H1 (cell line): Measurements from ENCODE around the gene KCND3. TPM values are rescaled to one million over a fixed set of nuclear protein-coding genes. Genes with fewer than 3 reads are reported as not detected.

Experiments used
- KDM1A ChIP-seq: fragments of 200-600, 300-600 bp; sonication (generic); IDR thresholded peaks from 2 replicates; pipeline ENCODE4 v1.7.1; 2016; ENCODE audit warnings: mild to moderate bottlenecking, low read length, borderline replicate concordance
- polyA plus RNA-seq, 7 experiments: library from polyadenylated mRNA; depleted of rRNA in 3 of 7; stranded (reverse) in 5 of 7; unstranded in 2 of 7; fragments of >200 nt in 5 of 7; fragments of 200-250 nt in 2 of 7; gene quantifications; 1 replicate in 5 of 7; 2 replicates in 1 of 7; 4 replicates in 1 of 7; pipeline versions ENCODE4 v1.2.1 to v1.2.3, GENCODE V29; 2011 to 2013; ENCODE audit warnings: missing spikeins in 2 of 7, mixed read lengths in 2 of 7
- total RNA-seq: library from RNA; stranded (reverse); fragmentation: NEBNext Ultra II Directional; extraction: Animal tissue kit (Norgen Biotek cat#: 25700); gene quantifications from 2 replicates; pipeline ENCODE4 v1.2.1, GENCODE V29; 2021
- TF ChIP-seq, protein P1 (sequence below), 3 experiments: IDR thresholded peaks; 1 replicate in 2 of 3; 2 replicates in 1 of 3; pipeline versions ENCODE4 v1.5.1 to v1.6.1; 2011; ENCODE audit warnings: low read length in 3 of 3, mild to moderate bottlenecking in 3 of 3, inconsistent platforms in 2 of 3, low read depth in 1 of 3, moderate library complexity in 1 of 3; ENCODE audit not compliant: insufficient read depth in 1 of 3; ENCODE audit errors: control extremely low read depth in 1 of 3

KCND3 gene
- total and polyA plus RNA-seq, 2 of the 8 experiments (the other 6 are each of a cell fraction or from before 2014, with no cell fraction given) = 0.14 to 0.48 TPM

- TF ChIP-seq, protein P1, sequence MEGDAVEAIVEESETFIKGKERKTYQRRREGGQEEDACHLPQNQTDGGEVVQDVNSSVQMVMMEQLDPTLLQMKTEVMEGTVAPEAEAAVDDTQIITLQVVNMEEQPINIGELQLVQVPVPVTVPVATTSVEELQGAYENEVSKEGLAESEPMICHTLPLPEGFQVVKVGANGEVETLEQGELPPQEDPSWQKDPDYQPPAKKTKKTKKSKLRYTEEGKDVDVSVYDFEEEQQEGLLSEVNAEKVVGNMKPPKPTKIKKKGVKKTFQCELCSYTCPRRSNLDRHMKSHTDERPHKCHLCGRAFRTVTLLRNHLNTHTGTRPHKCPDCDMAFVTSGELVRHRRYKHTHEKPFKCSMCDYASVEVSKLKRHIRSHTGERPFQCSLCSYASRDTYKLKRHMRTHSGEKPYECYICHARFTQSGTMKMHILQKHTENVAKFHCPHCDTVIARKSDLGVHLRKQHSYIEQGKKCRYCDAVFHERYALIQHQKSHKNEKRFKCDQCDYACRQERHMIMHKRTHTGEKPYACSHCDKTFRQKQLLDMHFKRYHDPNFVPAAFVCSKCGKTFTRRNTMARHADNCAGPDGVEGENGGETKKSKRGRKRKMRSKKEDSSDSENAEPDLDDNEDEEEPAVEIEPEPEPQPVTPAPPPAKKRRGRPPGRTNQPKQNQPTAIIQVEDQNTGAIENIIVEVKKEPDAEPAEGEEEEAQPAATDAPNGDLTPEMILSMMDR (IDR thresholded peaks at IDR 0.05; ENCODE audit: control extremely low read depth in 1 of 3, insufficient read depth in 1 of 3, low read depth in 1 of 3, low read length in 3 of 3) = no peak
- TF ChIP-seq KDM1A = no peak
Observed at GRCh38 chr1:111747947-111748346, 241.5 kb downstream of the KCND3 start (continued).
